ENCODE results near the gene USH2A.
"Not testable (repeated sequence)": the region's sequence is repeated elsewhere in the genome, so short reads cannot be mapped to it uniquely, and the experiment has no call there.

USH2A gene

DNA sequence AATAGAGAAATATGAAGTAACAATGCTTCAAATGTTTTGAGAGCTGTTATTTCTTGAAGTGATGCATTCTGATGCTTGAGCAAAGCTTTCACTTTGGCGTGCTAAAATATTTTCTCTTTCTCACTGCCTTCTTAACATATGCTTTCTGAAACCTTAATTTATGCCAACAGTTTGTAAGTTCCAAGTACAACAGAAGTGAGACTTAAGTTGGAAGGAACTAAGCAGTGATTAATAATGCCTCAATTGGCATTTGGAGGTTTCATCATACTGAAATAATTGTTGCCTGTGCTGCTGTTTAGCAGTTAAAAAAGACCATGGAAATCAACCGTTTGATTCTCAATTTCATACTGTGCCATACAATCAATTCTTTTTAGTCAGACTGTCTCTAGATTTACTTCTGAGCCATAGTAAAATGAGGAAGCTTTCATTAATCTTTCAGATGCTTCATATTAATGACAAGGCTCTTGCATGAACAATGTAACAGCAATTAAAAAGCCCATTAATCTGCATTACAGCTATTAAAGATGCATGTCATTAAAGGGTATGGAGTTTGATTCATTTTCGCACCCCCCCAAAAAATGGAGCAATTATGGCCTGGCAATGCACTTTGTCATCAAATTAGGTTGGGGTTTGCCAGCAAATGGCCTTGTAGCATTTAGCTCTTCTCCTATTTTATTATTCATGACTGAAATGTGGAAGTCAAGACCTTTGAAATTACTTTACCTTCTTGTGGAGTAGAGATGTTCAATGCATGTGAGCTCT is 375.3 kb downstream of the USH2A start:
- DNase-seq (ENCODE audit: low read depth): no peak

DNA sequence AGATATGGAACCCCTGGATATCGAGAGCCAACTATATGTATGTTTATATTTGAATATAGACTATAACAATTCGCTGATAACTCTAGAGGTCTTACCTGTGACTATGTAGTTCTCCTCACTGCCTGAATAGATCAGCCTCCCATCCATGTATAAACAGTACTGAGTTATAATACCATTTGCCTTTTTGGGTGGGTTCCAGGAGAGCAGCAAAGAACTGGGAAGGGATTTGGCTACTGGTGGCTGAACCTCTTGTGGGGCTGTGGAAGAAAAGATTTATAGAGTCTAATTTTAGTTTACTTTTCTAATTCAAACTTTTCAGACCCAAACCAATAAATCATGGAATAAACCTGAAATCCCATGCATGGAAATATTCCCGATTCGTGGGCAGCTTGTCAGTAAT is 376.9 kb downstream of the USH2A start:
- no peak for DNase-seq (ENCODE audit: low read depth)

DNA sequence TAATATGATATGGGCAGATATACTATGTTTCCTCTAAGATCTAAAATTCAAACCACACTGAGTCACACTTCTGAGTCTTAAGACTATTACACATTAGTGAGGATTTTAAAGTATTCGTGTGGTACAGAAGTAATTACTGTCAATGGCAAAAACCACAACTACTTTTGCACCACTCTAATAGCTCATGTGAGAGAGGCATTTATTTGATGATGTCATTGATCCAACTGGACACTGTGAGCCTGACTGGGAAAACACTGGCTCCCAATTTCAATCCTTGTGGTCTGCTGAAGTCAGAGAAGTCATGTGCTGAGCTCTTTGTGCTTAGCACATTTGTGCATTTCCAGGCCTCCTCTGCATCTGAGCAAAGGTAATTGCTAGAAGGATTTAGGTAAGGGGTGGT is 377.8 kb downstream of the USH2A start:
- DNase-seq (ENCODE audit: low read depth): no peak

DNA sequence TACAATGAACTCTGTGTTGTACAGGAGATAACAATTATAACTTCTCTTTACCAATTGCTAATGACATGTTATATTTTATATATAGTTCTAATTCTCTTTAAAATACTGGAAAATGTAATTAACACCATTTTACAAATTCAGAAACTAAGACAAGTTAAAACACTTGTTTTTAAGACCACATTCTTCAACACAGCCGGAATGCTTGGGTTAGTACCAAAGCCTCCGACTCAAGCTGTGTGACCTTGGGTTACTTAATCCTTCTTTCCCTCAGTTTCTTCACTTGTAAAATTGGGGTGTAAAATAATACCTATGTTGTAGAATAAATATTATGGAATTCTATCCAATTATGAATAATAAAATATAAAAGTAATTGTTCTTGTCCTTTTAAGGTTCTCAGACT is 378.7 kb downstream of the USH2A start:
- DNase-seq (ENCODE audit: low read depth): no peak

DNA sequence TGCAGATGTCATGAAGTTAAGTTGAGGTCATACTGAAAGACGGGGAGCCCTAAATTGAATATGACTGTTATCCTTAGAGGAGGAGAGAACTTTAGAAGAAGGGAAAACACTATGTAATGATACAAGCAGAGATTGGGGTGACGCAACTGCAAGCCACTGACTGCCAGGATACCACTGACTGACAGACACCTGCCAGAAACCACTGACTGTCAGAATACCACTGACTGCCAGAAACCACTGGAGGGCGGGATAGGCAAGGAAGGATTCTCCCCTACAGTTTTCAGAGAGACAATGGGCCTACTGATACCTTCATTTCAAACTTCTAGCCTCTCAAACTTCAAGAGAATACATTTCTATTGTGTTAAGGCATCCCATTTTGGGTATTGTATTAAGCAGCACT is 388.7 kb downstream of the USH2A start:
- DNase-seq (ENCODE audit: low read depth): no peak

DNA sequence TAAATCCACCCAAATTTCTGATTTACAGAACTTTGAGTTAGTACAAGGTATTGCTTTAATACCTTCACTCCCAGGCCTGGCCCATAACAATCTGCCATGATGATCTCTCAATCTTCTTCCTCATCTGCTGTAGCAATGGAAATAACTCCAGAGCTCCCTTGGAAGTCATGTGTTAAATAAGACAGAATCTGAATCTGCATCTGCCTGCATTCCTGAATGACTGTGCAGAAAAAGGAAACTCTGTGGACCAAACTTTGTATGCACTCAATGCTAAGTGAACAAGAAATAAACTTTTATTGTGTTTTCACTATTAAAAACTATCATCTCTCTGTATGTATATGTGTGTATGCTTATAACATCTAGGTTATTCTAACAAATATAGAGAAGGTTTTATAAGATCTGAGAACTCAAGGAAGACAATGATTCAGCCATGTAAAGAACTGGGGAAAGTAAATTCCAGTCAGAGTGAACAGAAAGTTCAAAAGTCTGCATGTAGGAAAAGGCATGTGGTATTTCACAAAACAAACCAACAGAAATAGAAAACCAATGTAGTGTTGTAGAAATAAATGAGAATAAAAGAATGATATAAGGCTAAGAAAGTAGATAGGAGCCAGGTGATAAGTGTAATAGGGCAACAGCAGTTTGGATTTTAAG is 390.2 kb downstream of the USH2A start:
- no peak for DNase-seq (ENCODE audit: low read depth)

DNA sequence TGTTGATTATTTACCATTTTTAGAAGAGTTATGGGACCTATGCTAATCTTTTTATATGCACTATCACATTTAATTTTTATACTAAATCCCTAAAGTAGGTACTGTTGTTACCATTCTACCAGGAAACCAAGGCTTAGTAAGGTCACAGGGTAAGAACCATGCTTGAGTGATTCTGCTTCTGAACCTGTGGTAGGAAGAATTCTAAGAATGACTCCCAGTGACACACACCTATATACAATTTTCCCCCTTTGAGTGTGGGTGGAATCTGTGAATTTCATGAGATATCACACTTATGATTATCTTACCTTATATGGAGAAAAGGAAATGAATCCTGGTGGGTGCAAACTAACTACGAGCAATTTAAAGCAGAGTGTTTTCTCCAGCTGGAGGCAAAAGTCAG is 391.0 kb downstream of the USH2A start:
- no peak for DNase-seq (ENCODE audit: low read depth)

DNA sequence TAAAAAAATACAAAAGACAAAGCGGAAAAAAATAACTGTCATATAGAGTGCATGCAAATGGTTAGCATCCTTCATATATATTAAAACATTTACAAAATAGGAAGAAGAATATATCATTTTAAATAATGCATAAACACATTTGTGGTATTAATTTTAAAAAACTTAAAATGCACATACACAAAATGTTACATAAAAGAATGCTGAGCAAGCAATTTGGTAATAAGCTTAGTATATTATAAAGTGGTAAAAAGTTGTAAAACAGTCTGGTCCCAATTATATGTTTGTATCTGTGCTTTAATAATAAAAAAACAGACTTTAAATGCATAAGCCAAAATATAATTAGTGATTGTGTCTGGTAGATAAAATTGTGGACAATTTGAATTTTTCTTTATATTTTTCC is 394.6 kb downstream of the USH2A start:
- DNase-seq (ENCODE audit: low read depth): no peak

DNA sequence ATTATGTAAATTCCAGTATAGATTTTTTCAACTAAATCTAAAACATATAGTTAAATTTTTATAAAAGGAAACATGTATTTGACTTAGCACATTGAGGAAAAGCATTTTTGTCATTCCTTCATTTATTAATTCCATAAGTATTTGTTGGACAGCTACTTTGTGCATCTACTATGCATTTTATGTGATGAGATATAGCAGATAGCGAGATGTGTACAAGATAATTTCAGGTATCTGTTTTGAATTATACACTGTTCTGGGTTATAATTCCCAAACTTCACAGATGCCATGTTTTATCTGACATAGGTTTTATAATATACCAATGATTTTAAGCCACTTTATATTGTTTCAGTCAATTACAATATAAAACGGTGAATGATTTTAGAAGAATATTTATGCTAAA is 398.7 kb downstream of the USH2A start:
- DNase-seq (ENCODE audit: low read depth): no peak

DNA sequence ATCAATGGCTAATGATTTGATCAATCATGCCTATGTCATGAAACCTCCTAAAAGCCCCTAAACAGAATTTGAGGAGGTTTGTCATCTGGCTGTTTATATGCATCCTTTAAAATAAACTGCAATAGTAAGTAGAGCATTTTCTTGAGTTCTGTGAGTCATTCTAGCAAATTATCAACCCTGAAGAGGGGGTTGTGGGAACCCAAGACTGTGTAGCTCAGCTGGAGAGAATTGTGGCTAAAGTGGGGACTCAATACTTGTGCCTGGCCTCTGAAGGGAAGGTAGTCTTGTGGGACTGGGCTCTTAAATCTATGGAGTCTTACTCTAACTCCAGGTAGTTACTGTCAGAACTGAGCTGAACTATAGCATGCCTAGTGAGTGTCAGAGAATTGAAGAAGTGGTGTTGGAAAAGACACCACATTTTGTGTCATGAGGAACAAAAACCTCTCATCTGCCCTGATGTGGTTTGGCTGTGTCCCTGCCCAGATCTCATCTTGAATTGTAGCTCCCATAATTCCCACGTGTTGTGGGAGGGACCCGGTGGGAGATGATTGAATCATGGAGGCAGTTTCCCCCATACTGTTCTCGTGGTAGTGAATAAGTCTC is 402.4 kb downstream of the USH2A start:
- no peak for DNase-seq (ENCODE audit: low read depth)

DNA sequence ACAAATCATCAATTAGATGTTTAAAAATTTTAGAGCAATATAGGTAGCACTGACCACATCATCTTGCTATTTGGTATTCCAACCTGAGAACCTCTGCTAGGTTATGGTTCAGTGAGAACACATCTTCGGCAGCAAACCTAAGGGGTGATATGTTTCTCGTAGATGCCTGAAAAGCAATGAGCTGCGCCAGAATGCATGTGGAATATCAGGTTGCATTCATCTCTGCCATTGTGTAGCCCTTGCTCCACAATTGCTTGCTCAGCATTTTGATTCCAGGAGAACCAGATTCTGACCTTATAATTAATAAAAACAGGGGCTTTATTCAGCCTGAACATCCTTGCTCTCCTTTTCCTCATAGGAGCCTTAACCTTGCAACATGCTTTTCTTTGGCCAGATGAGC is 408.1 kb downstream of the USH2A start:
- no peak for DNase-seq (ENCODE audit: low read depth)

DNA sequence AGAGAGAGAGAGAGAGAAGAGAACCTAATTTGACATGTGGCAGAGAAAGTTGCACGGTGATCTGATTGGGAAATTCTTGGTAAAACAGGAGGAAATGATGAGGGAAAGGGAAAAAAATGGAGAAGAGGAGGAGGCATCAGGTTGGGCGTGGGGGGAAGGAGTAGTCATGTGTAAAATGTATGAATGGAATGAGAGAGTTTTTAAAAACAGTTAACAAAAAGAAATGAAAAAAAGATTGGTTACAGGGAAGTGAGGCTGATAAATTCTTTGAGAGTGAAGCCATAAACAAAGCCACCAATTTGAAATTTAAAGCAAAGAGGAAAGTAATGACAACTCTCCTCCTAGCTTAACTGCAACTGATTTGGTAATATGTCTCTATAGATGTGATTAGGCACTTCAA is 409.2 kb downstream of the USH2A start:
- DNase-seq (ENCODE audit: low read depth): no peak

DNA sequence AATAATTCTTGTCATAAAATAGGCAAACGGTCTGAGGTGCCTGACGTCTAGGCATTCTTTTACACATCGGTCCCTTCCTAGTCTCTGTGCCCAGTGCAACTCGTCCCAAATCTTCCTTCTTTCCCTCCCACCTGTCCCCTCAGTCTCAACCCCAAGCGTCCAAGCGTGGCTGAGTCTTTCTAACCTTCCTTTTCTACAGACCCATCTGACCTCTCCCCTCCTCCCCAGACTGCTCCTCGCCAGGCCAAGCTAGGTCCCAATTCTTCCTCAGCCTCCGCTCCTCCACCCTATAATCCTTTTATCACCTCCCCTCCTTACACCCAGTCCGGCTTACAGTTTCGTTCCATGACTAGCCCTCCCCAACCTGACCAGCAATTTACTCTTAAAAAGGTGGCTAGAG is 413.8 kb downstream of the USH2A start:
- not testable (repeated sequence) for DNase-seq (ENCODE audit: low read depth)

DNA sequence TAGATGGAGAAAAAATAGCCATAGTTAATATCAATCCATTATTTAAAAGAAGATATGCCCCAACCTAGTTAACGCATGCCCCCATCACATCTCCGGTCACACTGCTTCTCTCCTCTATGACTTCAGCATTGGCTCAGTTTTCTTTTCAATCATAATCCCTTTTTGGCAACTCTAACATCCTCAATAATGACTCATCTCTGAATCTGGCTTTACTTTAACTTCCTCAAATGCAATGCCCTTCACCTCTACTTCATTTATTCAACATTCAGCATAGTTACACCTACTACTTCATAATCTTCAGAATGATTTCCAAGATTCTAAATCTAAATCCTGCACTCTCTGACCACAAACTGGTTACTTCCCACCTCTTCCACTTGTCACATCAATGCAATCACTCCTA is 417.3 kb downstream of the USH2A start:
- no peak for DNase-seq (ENCODE audit: low read depth)

DNA sequence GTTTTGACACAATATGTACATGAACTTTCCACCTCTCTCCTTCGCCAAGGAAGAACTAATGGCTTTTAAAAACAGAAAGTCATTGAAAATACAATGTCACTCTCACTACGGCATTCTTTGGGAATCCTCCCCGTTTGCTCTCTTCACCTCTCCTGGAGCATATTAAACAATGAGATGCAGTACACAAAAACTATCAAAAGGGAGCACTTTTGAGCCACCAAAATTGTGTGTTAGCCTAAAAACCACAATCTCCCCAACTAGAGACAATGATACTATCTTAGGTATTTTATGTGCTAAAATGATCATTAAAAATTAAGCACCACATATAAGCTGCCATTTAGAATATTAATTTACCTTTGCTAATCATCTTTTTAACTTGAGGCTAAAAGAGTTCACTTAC is 430.6 kb downstream of the USH2A start:
- no peak for DNase-seq (ENCODE audit: low read depth)

DNA sequence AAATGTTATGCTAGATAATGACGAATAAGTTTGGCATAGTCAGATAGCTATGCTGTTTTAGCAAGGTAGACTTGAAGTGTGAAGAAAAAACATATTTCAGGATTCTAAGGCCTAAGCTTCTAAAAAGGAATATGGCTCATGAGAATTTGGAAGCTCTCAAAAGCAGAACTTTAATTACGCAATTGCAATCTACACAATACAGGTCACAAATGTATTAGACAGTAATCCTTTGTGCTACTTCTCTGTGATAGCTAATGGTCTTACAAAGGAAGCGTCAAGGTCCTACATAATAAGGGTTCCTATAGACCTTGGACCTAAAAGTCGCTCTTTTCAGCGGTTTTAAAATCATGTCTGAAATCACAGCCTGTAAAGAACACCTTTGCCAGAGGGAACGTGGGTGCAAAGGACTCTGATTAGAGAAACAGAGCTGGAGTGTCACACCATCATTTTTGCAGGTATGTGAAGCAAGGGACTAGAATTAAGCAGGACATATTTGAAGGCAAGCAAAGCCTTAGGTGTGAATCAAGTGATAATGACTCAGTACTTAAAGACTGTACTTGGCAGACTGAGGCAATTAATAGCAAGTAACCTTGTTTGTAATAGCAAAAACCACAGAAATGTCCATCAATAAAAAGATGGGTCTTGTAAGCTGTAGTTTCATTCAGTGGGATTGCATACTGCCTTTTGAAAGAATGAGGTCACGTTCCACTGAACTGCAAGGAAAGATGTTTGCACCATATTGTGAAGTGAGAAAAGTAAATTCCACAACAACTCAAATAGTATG is 436.0 kb downstream of the USH2A start:
- no peak for DNase-seq (ENCODE audit: low read depth)

DNA sequence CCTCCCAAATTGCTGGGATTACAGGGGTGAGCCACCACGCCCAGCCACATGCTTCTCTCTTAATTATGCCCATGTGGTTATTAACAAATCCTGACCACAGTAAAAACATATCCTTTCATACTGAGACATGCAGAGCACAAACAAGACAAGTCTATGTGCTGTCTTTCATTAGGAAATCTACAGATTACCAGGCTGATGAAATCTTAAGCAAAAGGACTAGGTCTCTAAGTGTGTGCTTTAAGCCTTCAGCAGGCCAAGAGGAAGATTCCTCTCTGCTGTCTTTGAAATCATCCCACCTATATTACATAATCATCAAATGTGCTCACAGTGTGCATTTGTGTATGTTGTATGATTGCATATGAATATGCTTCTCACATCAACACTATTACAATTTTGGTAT is 436.8 kb downstream of the USH2A start:
- no peak for DNase-seq (ENCODE audit: low read depth)

DNA sequence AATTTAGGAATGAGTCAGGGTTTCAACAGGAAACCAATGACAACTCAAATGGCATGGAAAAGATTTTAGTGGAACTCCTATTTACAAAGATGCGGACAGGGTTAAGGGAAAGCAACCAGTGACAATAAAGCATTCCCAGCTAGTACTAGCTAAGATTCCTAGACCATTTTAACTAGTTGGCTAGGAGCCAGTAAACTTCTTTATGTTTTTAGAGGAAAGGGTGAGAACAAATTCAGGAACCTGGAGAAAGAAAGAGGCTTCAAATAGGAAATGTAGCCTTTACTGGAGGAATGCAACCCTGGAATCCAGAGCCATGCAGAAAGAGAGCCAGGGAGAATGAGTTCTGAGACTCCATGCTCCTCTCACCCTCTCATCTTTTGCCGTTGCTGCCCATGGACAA is 439.6 kb downstream of the USH2A start:
- no peak for DNase-seq (ENCODE audit: low read depth)

DNA sequence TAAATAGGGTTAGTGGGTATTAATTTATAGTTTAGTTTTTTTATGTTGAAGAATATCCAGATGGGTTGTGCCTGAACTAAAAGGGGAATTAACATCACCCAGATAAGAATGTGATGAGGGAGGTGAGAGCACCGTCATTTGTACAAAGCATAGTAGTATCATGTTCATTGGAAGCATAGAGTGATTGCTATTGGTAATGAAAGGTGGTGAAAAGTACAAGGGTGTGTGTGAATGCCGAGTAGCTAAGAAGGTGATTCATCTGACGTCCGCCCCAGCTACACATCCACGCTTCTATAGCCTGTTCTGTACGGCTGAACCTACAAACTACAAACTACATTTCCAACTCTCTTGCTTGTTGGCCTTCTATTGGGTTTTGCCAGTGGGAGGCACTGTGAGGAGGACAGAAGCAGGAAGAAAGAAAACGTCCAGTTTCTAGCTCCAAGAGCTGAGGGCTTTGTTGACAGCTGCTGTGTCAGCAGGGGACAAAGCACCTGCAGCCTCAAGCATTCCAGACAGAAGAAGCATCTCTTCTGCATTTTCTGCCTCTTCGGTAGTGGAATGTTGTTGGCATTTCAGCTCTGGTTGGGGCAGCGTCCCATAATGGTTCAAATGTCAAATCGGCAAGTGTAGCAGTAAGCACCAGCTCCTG is 451.3 kb downstream of the USH2A start:
- DNase-seq (ENCODE audit: low read depth): no peak

DNA sequence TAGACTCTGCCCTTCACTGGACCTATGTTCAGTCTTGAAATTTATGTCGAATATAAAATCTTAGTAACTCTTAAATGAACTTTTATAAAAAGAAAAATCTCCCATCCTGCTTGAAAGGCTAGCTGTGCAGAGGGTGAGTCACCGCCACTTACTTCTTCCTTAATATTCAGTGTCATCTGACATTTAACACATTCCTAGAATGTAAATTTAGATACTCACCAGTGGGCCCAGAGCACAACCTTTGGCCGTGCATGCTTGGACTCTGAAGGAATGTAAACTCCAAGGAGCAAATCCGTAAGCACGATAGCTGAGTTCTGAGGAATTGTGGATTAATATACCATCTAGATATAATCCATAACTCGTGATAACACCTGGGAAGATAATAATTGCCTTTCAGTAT is 452.8 kb downstream of the USH2A start:
- no peak for DNase-seq (ENCODE audit: low read depth)

DNA sequence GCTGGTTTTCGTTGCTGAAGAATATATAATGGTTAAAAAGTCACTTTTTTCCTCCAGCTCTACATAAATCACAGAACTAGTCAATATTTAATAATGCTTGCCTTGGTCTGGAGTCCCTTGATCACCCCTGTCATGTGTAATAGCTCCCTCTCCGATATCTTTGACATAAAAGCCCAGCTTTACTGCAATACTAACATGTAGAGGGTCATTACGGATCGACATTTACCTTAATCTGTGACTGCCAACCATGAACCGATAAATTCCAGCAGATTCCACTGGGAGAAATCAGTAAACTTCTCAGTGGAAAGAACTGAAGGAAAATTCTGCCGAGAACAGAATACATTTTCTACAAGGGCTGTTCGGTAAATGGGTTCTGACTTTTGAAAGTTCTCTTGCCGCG is 459.6 kb downstream of the USH2A start:
- no peak for DNase-seq (ENCODE audit: low read depth)

DNA sequence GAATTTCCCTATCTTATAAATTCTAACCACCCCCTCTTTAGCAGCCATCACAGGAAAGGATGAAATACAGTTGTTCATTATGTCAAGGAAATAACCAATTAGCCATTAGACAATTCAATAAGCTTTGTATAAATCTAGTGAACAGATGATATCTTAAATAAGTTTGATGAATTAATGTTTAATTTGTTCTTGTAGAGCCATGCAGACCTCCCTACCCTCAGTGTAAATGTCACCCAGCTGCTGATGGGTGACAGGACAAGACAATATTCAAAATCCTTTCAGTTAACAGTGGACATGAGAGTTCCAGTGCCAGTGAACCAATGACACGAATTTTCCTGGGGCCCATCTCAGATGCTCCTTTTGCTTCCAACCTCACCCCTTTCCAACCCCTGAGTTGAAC is 460.2 kb downstream of the USH2A start:
- DNase-seq (ENCODE audit: low read depth): no peak
